ENCODE measurements around the gene NUAK2. TPM values are rescaled to one million over a fixed set of nuclear protein-coding genes. Genes with fewer than 3 reads are reported as not detected.
A peak's percentile ranks its signal among the peaks of the same experiment; 100 is the strongest.
"Not testable (repeated sequence)": the region's sequence is repeated elsewhere in the genome, so short reads cannot be mapped to it uniquely, and the experiment has no call there.

The NUAK2 gene
- total RNA-seq, result 139 and 140 TPM in 2 replicates

DNA sequence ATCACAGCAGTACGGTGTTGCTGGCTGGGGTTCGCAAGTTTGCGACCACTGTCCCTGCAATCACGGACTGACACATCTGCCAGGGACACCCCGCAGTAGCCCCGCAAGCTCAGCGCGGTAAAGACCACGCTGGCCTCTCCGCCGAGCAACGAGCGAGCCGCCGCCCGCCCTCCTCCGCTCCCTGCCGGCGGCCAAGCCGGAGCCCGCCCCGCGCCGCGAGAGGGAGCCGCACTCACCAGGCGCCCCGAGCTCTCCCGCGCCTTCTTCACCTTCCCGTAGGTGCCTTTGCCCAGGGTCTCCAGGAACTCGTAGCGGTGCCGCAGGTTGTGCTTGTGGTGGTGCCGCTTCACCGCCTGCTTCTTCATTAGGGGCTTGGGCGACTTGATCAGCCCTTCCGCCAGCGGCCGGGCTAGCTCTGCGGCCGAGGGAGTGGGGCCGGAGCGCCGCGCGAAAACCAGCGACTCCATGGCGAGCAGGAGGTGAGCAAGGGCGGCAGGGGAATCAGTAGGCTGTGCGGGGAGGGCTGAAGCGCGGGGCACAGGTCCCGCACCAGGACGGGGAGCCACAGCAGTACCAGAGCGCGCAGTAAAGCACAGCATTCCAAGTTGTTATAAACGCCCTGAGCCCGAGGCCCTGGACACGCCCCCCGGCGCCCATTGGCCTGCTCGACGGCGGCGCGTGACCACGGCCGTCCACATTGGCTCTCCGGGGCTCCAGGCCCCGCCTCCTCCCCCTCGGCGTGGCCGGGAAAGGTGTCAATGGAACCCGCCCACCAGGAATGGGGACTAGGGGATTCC lies at the start of gene NUAK2:
Gene NUAK2, minus strand, starts transcription at position 584 of the 797 bp plus-strand sequence. Its CDS starts 117 bp downstream, at position 467.
- TF ChIP-seq, protein P1, sequence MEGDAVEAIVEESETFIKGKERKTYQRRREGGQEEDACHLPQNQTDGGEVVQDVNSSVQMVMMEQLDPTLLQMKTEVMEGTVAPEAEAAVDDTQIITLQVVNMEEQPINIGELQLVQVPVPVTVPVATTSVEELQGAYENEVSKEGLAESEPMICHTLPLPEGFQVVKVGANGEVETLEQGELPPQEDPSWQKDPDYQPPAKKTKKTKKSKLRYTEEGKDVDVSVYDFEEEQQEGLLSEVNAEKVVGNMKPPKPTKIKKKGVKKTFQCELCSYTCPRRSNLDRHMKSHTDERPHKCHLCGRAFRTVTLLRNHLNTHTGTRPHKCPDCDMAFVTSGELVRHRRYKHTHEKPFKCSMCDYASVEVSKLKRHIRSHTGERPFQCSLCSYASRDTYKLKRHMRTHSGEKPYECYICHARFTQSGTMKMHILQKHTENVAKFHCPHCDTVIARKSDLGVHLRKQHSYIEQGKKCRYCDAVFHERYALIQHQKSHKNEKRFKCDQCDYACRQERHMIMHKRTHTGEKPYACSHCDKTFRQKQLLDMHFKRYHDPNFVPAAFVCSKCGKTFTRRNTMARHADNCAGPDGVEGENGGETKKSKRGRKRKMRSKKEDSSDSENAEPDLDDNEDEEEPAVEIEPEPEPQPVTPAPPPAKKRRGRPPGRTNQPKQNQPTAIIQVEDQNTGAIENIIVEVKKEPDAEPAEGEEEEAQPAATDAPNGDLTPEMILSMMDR (IDR thresholded peaks at IDR 0.05; ENCODE audit: insufficient read depth, low read length, poor library complexity, severe bottlenecking), result peak; percentile 12
- peak; percentile 67 for DNase-seq (ENCODE audit: low read depth)
- no peaks in the 10 kb centered on the region for H3K27me3 ChIP-seq (ENCODE audit: control insufficient read depth, insufficient read depth, low read length)
- no peaks in the 10 kb centered on the region for H3K36me3 ChIP-seq (ENCODE audit: control insufficient read depth, insufficient read depth, low read length)
- peak within 1 kb of the TSS; percentile 89 for H3K4me3 ChIP-seq (ENCODE audit: low read depth, low read length)

GRCh38 chr1:205370780-205371179 lies 49.2 kb upstream of the NUAK2 start:
- TF ChIP-seq, protein P1 (IDR thresholded peaks at IDR 0.05; ENCODE audit: insufficient read depth, low read length, poor library complexity, severe bottlenecking), result no peak
- no peak overlapping the region for H3K4me3 ChIP-seq (ENCODE audit: low read depth, low read length)
- no peaks in the 10 kb centered on the region for H3K36me3 ChIP-seq (ENCODE audit: control insufficient read depth, insufficient read depth, low read length)
- H3K27me3 ChIP-seq (ENCODE audit: control insufficient read depth, insufficient read depth, low read length), result no peaks in the 10 kb centered on the region
- no peak for DNase-seq (ENCODE audit: low read depth)

- no peak overlapping the region for H3K4me3 ChIP-seq (ENCODE audit: low read depth, low read length)
- no peak for DNase-seq (ENCODE audit: low read depth)
- TF ChIP-seq, protein P1 (IDR thresholded peaks at IDR 0.05; ENCODE audit: insufficient read depth, low read length, poor library complexity, severe bottlenecking), result no peak
- no peaks in the 10 kb centered on the region for H3K27me3 ChIP-seq (ENCODE audit: control insufficient read depth, insufficient read depth, low read length)
- H3K36me3 ChIP-seq (ENCODE audit: control insufficient read depth, insufficient read depth, low read length), result no peaks in the 10 kb centered on the region
Measured at GRCh38 chr1:205369701-205370123, 48.2 kb upstream of the NUAK2 start.

- Histone ChIP-seq H3K4me3 (ENCODE audit: low read depth, low read length) (no peak overlapping the region), H3K27me3 (ENCODE audit: control insufficient read depth, insufficient read depth, low read length) (no peaks in the 10 kb centered on the region), H3K36me3 (ENCODE audit: control insufficient read depth, insufficient read depth, low read length) (no peaks in the 10 kb centered on the region)
- TF ChIP-seq, protein P1 (IDR thresholded peaks at IDR 0.05; ENCODE audit: insufficient read depth, low read length, poor library complexity, severe bottlenecking), result no peak
- no peak for DNase-seq (ENCODE audit: low read depth)
Measured at GRCh38 chr1:205368478-205368877, 46.9 kb upstream of the NUAK2 start.

DNA sequence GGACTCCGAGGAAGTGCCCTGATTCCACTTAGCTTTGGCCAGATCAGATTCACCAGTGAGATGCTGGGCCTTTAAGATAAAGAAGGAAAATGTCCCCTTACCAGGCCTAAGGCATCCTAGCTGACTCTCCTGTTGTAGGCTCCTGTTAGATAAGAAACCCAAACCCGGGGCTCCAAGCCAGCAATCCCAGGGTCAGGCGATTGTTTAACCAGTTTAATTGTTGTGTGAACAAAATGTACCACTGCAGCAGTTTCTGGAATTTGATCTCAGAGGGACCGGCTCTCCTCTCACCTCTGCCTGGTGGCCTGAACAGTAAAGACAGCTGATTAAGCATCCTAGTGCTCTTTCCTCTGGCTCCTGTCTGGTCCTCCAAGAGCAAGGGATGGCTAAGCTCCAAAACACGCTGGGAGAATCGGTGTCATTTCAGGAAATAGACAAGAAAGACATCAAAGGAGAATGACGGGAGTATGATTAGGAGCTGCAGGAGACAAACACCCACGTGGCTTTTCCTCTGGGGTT lies 44.5 kb upstream of the NUAK2 start:
- H3K4me3 ChIP-seq (ENCODE audit: low read depth, low read length), result no peak overlapping the region
- no peak for DNase-seq (ENCODE audit: low read depth)
- H3K27me3 ChIP-seq (ENCODE audit: control insufficient read depth, insufficient read depth, low read length), result no peaks in the 10 kb centered on the region
- TF ChIP-seq, protein P1 (IDR thresholded peaks at IDR 0.05; ENCODE audit: insufficient read depth, low read length, poor library complexity, severe bottlenecking), result no peak
- no peaks in the 10 kb centered on the region for H3K36me3 ChIP-seq (ENCODE audit: control insufficient read depth, insufficient read depth, low read length)

DNA sequence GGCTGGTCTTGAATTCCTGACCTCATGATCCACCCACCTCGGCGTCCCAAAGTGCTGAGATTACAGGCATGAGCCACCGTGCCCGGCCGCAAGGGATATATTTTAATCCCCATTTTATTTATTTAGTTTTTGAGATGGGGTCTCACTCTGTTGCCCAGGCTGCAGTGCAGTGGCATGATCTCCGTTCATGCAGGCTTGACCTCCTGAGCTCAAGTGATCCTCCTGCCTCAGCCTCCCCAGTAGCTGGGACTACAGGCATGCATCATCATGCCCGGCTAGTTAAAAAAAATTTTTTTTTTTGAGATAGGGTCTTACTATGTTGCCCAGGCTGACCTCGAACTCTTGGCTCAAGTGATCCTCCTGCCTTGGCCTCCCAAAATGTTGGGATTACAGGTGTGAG lies 43.5 kb upstream of the NUAK2 start:
- not testable (repeated sequence) for H3K36me3 ChIP-seq (ENCODE audit: control insufficient read depth, insufficient read depth, low read length); DNase-seq (ENCODE audit: low read depth); H3K27me3 ChIP-seq (ENCODE audit: control insufficient read depth, insufficient read depth, low read length); H3K4me3 ChIP-seq (ENCODE audit: low read depth, low read length)

Measured in kidney epithelial cell (primary cell).